ENCODE results near the gene ARID1B.

GRCh38 chr6:156909212-156910010 lies 132.2 kb downstream of the ARID1B start:
- TF ChIP-seq CTCF (IDR thresholded peaks at IDR 0.05) (no peak), POLR2A (IDR thresholded peaks at IDR 0.05) (no peak)
